ENCODE data around the gene CAMK4.

The CAMK4 gene

DNA sequence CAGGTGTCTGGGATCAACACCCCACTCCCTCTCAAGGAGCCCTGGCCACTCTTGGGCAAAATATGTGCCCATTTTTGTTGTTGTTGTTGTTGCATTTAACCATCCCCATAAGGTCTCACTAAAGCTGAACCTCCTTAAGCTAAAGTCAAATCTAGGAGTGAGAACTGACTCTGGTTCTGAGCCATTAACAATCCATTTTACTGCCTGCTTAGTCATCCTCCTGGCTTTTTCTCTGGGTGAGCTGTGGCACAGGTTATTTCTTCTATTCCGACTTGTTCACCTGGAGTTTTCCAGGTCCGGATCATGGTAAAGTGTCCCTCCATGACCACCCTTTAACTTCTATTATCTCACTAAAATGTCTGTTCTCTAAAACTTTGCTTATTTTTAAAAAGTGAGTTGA lies 85.2 kb downstream of the CAMK4 start:
- no peaks in the 10 kb centered on the region for H3K9me3 ChIP-seq (ENCODE audit: control insufficient read depth, low read length)
- WGBS, 2 experiments (ENCODE audit: insufficient coverage in 2 of 2): 80 to 91% methylated on average over 1 to 2 of the region's 2 CpGs
- no peaks in the 10 kb centered on the region for H3K4me1 ChIP-seq (ENCODE audit: control insufficient read depth, insufficient read depth, low read length, poor library complexity, severe bottlenecking)
- no peak overlapping the region for H3K27ac ChIP-seq (ENCODE audit: low read depth, low read length, severe bottlenecking)
- no peak overlapping the region for H3K4me3 ChIP-seq (ENCODE audit: extremely low read depth, insufficient read depth, low read length, poor library complexity, severe bottlenecking)
- no peaks in the 10 kb centered on the region for H3K36me3 ChIP-seq (ENCODE audit: control insufficient read depth, insufficient read depth, low read length)

DNA sequence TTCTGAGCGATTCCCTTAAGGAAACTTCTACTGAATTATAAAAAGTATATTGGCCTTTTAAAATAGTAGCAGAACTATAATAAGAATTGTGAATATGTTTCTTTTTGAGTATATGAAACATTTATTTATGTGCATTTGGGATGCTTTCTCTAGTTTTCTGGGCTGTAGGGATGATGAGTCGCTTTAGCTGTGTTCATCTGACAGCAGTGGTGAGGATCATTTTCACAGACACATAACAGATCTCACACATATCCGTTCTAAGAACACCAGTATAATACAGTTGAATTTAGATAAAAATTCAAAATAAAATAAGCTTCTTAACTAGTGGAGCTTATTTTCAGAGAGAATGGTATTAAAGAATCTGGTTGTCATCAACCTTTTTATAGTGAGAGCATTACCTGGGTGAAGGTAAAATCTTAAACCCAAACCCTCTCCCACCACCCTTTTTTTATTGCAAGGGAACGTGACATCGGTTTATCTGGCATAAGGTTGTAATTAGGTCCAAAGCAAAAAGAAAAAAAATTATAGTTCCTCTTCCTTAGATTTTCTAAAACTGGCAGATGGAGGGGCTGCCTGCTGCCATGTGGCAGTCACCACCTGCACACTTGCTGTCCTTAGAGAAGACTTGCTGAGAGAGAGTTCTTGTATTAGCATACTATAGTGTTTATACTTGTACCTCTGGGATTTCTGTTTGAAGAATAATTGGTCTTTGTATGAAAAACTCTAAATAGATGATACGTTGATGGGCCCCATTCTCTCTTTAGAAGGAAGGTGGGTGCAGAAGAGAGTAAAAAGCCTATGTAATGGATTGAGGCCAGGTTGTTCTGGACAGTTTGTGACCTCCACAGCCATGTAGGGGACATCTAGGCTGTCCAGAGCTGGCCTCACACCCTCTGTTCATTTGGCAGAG lies 86.8 kb downstream of the CAMK4 start:
- H3K27ac ChIP-seq (ENCODE audit: low read depth, low read length, severe bottlenecking): no peak overlapping the region
- H3K9me3 ChIP-seq (ENCODE audit: control insufficient read depth, low read length): no peaks in the 10 kb centered on the region
- 54 to 100% methylated on average over 1 of the region's 6 CpGs for WGBS, 2 experiments (ENCODE audit: insufficient coverage in 2 of 2)
- H3K4me1 ChIP-seq (ENCODE audit: control insufficient read depth, insufficient read depth, low read length, poor library complexity, severe bottlenecking): no peaks in the 10 kb centered on the region
- H3K36me3 ChIP-seq (ENCODE audit: control insufficient read depth, insufficient read depth, low read length): no peaks in the 10 kb centered on the region
- no peak overlapping the region for H3K4me3 ChIP-seq (ENCODE audit: extremely low read depth, insufficient read depth, low read length, poor library complexity, severe bottlenecking)

DNA sequence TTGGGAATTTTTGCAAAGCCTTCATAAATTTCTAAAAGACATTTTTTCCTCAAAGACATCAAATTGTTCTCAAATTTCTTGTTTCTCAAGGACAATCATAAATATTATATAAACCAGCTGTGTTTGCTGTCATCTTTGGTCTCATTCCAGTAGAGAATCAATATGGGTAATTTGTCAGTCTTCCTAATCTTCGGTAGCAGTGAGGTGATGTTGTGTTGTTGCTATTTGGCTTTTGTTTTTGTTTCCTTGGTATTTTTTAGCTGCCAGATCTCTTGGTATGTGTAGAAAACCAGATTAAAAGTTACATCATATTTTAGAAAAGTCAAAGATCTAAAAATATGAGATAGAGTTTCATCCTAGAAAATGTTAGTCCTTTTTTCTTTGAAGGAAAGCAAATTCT lies 87.5 kb downstream of the CAMK4 start:
- no peaks in the 10 kb centered on the region for H3K9me3 ChIP-seq (ENCODE audit: control insufficient read depth, low read length)
- H3K36me3 ChIP-seq (ENCODE audit: control insufficient read depth, insufficient read depth, low read length): no peaks in the 10 kb centered on the region
- H3K4me3 ChIP-seq (ENCODE audit: extremely low read depth, insufficient read depth, low read length, poor library complexity, severe bottlenecking): no peak overlapping the region
- no CpG with 5 or more reads among the region's 1 CpG for WGBS, 2 experiments (ENCODE audit: insufficient coverage in 2 of 2)
- H3K27ac ChIP-seq (ENCODE audit: low read depth, low read length, severe bottlenecking): no peak overlapping the region
- no peaks in the 10 kb centered on the region for H3K4me1 ChIP-seq (ENCODE audit: control insufficient read depth, insufficient read depth, low read length, poor library complexity, severe bottlenecking)

DNA sequence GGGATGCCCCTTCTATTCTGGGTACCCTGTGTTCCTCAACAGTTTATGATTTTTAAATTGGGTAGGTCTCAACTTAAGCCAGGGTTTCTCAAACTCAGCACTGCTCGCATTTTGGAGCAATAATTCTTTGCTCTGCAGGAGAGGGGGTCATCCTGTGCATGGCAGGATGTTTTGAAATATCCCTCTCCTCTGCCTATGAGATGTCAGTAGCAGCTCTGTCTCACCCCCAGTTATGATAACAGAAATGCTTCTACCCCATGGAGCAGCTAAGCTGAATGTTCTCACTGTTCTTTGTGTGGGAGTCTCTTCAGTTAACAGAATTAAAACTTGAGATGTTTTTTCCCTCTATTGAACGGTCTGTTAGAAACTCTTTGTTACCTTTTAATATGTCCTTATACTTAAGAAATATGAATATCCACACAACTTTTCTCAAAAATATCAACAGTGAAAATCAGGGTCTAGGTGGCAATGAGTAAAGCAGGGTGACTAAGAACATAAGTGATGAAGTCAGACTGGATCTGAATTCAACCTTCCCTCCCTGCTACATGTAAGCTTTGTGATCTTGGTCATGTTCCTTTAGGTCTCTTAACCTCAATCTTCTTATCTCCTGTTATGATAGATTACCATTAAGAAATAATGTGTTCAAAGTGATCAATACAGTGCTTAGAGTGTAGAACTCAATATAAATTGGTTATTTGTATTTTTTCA lies 89.0 kb downstream of the CAMK4 start:
- no peak overlapping the region for H3K4me3 ChIP-seq (ENCODE audit: extremely low read depth, insufficient read depth, low read length, poor library complexity, severe bottlenecking)
- no peaks in the 10 kb centered on the region for H3K36me3 ChIP-seq (ENCODE audit: control insufficient read depth, insufficient read depth, low read length)
- 100% methylated on average over 1 of the region's 2 CpGs; no CpG with 5 or more reads in 1 of the 2 experiments for WGBS, 2 experiments (ENCODE audit: insufficient coverage in 2 of 2)
- H3K4me1 ChIP-seq (ENCODE audit: control insufficient read depth, insufficient read depth, low read length, poor library complexity, severe bottlenecking): no peaks in the 10 kb centered on the region
- H3K9me3 ChIP-seq (ENCODE audit: control insufficient read depth, low read length): no peaks in the 10 kb centered on the region
- H3K27ac ChIP-seq (ENCODE audit: low read depth, low read length, severe bottlenecking): no peak overlapping the region

DNA sequence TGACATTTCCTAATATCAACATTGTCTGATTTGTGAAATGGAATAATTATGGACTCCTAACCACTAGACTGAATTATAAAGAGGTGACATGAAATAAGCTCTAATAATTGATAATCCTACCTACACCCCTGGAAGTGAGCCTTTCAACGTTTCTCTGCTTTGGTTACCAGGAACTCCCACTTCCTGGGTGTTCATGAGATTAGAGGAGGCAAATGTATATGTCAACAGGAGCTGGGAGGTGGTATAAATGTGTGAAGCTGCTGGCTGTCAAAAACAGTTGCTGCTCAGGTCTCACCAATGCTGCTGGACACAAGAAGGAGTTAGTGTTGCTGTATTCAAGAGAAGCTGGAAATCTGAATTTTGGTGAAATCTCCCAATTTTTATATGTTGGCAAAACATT lies 96.8 kb downstream of the CAMK4 start:
- no peak overlapping the region for H3K27ac ChIP-seq (ENCODE audit: low read depth, low read length, severe bottlenecking)
- H3K9me3 ChIP-seq (ENCODE audit: control insufficient read depth, low read length): no peaks in the 10 kb centered on the region
- H3K4me3 ChIP-seq (ENCODE audit: extremely low read depth, insufficient read depth, low read length, poor library complexity, severe bottlenecking): no peak overlapping the region
- WGBS, 2 experiments (ENCODE audit: insufficient coverage in 2 of 2): no CpG with 5 or more reads among the region's 1 CpG
- no peaks in the 10 kb centered on the region for H3K4me1 ChIP-seq (ENCODE audit: control insufficient read depth, insufficient read depth, low read length, poor library complexity, severe bottlenecking)
- no peaks in the 10 kb centered on the region for H3K36me3 ChIP-seq (ENCODE audit: control insufficient read depth, insufficient read depth, low read length)

DNA sequence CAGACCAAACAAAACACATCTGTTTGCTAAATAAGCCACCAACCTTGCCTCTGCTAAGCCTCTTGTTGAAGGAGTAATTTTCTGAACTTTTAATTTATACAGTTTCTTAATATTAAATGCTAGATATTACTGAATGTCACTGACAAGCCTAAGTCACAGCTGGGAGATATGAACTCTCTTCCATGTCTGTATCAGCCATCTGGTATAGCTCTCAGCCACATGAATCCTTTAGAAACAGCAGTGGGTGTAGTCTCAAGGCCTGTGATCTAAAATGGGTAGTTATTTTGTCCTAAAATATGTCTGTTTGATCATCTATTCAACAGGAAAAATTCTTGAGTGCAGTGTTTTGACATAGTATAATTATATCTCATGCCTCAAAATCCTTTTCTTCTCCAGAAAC lies 97.2 kb downstream of the CAMK4 start:
- Histone ChIP-seq H3K4me1 (ENCODE audit: control insufficient read depth, insufficient read depth, low read length, poor library complexity, severe bottlenecking) (no peaks in the 10 kb centered on the region), H3K4me3 (ENCODE audit: extremely low read depth, insufficient read depth, low read length, poor library complexity, severe bottlenecking) (no peak overlapping the region), H3K36me3 (ENCODE audit: control insufficient read depth, insufficient read depth, low read length) (no peaks in the 10 kb centered on the region), H3K27ac (ENCODE audit: low read depth, low read length, severe bottlenecking) (no peak overlapping the region), H3K9me3 (ENCODE audit: control insufficient read depth, low read length) (no peaks in the 10 kb centered on the region)

DNA sequence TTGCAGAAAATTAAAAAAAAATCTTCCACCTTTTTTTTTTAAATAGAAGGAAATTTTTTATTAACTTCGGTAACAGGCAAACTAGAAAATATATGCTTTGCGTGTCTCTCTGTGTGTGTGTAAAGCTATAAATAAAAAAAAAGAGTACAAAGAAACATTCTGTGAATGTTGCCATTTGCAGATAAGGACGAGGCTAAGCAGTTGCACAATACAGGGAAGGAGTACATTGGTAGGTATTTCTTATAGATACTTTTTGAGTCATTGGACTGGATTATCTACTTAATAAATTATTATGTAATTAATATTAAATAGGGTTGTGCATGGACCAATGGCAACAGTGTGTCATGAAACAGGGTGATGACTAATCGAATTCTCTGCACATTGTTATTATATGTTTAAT lies 102.4 kb downstream of the CAMK4 start:
- Histone ChIP-seq H3K27ac (ENCODE audit: low read depth, low read length, severe bottlenecking) (no peak overlapping the region), H3K9me3 (ENCODE audit: control insufficient read depth, low read length) (no peaks in the 10 kb centered on the region), H3K36me3 (ENCODE audit: control insufficient read depth, insufficient read depth, low read length) (no peaks in the 10 kb centered on the region), H3K4me1 (ENCODE audit: control insufficient read depth, insufficient read depth, low read length, poor library complexity, severe bottlenecking) (no peaks in the 10 kb centered on the region), H3K4me3 (ENCODE audit: extremely low read depth, insufficient read depth, low read length, poor library complexity, severe bottlenecking) (no peak overlapping the region)
- WGBS, 2 experiments (ENCODE audit: insufficient coverage in 2 of 2): 90% methylated on average over 2 of the region's 4 CpGs; no CpG with 5 or more reads in 1 of the 2 experiments

DNA sequence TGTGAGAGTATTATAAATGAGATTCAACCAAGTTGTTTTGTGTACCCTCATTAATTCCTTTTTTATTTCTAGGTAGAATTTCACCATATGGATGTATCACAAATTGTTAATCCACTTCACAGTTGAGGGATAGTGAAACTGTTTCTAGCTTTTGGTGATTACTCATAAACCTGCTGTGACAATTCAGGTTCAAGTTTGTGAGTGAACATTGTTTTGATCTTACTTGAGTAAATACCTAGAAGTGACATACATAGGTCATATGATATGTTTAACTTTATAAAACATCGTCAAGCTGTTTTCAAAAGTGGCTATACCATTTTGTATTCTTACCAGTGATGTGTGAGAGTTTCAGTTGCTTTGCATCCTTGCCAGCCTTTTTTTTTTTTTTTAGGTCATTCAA lies 112.9 kb downstream of the CAMK4 start:
- no peaks in the 10 kb centered on the region for H3K4me1 ChIP-seq (ENCODE audit: control insufficient read depth, insufficient read depth, low read length, poor library complexity, severe bottlenecking)
- no peaks in the 10 kb centered on the region for H3K9me3 ChIP-seq (ENCODE audit: control insufficient read depth, low read length)
- no peak overlapping the region for H3K4me3 ChIP-seq (ENCODE audit: extremely low read depth, insufficient read depth, low read length, poor library complexity, severe bottlenecking)
- no peaks in the 10 kb centered on the region for H3K36me3 ChIP-seq (ENCODE audit: control insufficient read depth, insufficient read depth, low read length)
- no CpG with 5 or more reads among the region's 1 CpG for WGBS, 2 experiments (ENCODE audit: insufficient coverage in 2 of 2)
- H3K27ac ChIP-seq (ENCODE audit: low read depth, low read length, severe bottlenecking): no peak overlapping the region

DNA sequence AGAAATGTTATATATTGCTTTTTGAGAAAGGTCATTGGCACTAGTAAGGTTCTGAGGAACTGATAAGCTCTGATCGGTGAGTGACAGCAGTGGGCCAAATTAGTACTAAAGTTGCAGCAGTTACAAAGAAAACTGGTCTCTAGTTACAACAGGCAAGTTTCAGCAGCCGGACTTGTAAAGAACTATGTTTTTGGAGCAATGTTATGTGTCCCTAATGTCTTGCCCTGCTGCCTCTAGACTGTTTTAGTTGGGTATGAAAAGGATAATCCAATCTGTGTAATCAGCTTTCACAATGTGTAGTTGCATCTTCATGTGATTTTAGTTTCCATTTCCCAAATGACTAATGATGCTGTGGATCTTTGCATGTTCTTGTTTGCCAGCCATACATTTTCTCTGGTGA lies 113.5 kb downstream of the CAMK4 start:
- Histone ChIP-seq H3K36me3 (ENCODE audit: control insufficient read depth, insufficient read depth, low read length) (no peaks in the 10 kb centered on the region), H3K4me3 (ENCODE audit: extremely low read depth, insufficient read depth, low read length, poor library complexity, severe bottlenecking) (no peak overlapping the region), H3K9me3 (ENCODE audit: control insufficient read depth, low read length) (no peaks in the 10 kb centered on the region), H3K4me1 (ENCODE audit: control insufficient read depth, insufficient read depth, low read length, poor library complexity, severe bottlenecking) (no peaks in the 10 kb centered on the region), H3K27ac (ENCODE audit: low read depth, low read length, severe bottlenecking) (no peak overlapping the region)
- 70 to 83% methylated on average over 2 of the region's 2 CpGs for WGBS, 2 experiments (ENCODE audit: insufficient coverage in 2 of 2)

DNA sequence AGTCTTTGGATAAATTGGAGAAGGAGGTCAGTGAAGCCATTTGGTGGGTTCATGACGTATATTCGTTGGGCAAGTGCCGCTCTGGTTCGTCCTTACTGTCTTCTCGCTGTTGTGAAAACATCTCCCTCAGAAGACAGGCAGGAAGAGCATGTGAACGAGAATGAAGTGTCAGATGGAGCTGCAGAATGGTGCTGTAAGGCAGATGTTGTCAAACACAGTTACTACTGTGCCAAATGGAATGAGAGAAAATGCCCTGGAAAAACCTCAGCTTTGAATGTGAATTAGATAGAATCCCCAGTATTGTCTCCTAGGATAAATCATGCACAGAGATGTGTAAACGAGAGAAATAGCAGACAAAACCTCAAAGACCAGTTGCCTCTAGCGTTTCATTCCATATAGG lies 121.5 kb downstream of the CAMK4 start:
- H3K9me3 ChIP-seq (ENCODE audit: control insufficient read depth, low read length): no peaks in the 10 kb centered on the region
- H3K4me1 ChIP-seq (ENCODE audit: control insufficient read depth, insufficient read depth, low read length, poor library complexity, severe bottlenecking): peaks cover 15% of the 10 kb centered on the region
- no peak overlapping the region for H3K4me3 ChIP-seq (ENCODE audit: extremely low read depth, insufficient read depth, low read length, poor library complexity, severe bottlenecking)
- WGBS, 2 experiments (ENCODE audit: insufficient coverage in 2 of 2): 84 to 88% methylated on average over 7 of the region's 8 CpGs
- H3K27ac ChIP-seq (ENCODE audit: low read depth, low read length, severe bottlenecking): no peak overlapping the region
- no peaks in the 10 kb centered on the region for H3K36me3 ChIP-seq (ENCODE audit: control insufficient read depth, insufficient read depth, low read length)

DNA sequence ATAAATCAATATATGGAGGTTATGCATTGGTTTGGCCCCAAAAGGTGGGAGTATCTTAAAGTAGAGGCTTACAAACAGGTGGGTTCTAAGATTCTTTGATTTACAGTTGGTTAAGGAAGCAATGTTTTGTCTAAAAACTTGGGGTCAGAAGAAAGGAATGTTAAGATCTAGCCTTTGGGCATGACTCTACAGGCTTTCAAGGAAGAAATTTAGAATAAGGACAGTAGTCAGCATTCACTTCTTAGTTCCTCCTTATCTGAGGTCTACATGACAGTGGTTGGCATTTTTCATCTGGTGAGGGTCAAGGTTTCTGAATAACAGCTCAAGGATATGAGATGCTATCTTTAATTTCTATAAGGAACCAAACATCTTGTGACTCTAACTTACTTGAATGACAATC lies 122.8 kb downstream of the CAMK4 start:
- Histone ChIP-seq H3K4me3 (ENCODE audit: extremely low read depth, insufficient read depth, low read length, poor library complexity, severe bottlenecking) (no peak overlapping the region), H3K9me3 (ENCODE audit: control insufficient read depth, low read length) (no peaks in the 10 kb centered on the region), H3K4me1 (ENCODE audit: control insufficient read depth, insufficient read depth, low read length, poor library complexity, severe bottlenecking) (peaks cover 15% of the 10 kb centered on the region), H3K36me3 (ENCODE audit: control insufficient read depth, insufficient read depth, low read length) (no peaks in the 10 kb centered on the region), H3K27ac (ENCODE audit: low read depth, low read length, severe bottlenecking) (no peak overlapping the region)
